HFF-Myc (cell line): Measurements from ENCODE around the gene VIT.

ENCODE experiments used
- DNase-seq: peaks from one replicate; pipeline ENCODE4 v3.0.0-alpha.2; 2011; ENCODE audit warnings: low read depth; ENCODE audit errors: extremely low read depth
- H3K4me3 ChIP-seq: replicated peaks from 2 replicates; pipeline ENCODE4 v1.5.1; 2011; ENCODE audit warnings: low read depth, mild to moderate bottlenecking, control low read depth, low read length
- CTCF ChIP-seq: IDR thresholded peaks from 2 replicates; pipeline ENCODE4 v1.5.1; 2012; ENCODE audit warnings: mild to moderate bottlenecking, low read depth, low read length, control low read depth; ENCODE audit errors: missing control alignments

VIT gene

GRCh38 chr2:36692121-36692520 is 4.4 kb upstream of the VIT start:
- DNase-seq, result no peak
- no peak overlapping the region for H3K4me3 ChIP-seq
- TF ChIP-seq CTCF, result no peak

- H3K4me3 ChIP-seq, result no peak overlapping the region
- no peak for TF ChIP-seq CTCF
- no peak for DNase-seq
These were observed 2.7 kb upstream of the VIT start for GRCh38 chr2:36693825-36694224.

GRCh38 chr2:36695746-36696415 is 626 bp upstream of the VIT start:
- DNase-seq, result peak; percentile 31
- TF ChIP-seq CTCF, result peak; percentile 62
- H3K4me3 ChIP-seq, result no peak overlapping the region

DNA sequence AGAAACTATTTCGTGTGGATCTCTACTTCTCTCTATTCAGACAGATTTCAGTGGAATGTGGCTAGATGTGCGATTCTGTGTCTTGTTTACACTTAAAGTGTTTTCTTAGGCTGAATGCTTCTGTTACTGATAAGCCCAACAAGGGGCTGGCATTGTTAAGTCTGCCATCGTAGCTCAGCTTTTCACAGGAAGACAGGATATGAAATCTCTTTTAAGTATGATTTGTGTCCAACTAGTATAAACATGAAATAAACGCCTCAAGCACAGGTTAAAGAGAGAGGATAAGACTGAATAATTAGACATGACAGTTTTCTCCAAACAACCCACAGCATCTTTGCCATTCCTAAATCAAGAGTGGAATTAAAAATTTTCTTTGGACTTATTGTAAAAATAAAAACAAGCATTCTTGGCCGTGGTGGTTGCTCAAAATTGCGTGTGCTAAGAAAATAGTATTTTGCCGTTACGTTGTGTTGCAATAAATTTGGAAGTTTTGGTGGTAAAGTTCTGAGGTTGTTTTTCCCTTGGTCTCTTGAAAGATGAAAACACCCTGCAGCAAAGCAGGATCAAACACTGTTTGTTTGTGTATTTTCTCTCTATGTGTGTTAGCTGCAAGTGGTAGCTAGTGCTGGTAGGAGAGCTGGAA is 1.0 kb downstream of the VIT start:
- no peak for TF ChIP-seq CTCF
- no peak overlapping the region for H3K4me3 ChIP-seq
- no peak for DNase-seq

- no peak for TF ChIP-seq CTCF
- no peak overlapping the region for H3K4me3 ChIP-seq
- DNase-seq, result no peak
These were observed 2.5 kb downstream of the VIT start for GRCh38 chr2:36698993-36699392.

GRCh38 chr2:36700311-36700710 is 3.8 kb downstream of the VIT start:
- no peak for DNase-seq
- H3K4me3 ChIP-seq, result no peak overlapping the region
- no peak for TF ChIP-seq CTCF

DNA sequence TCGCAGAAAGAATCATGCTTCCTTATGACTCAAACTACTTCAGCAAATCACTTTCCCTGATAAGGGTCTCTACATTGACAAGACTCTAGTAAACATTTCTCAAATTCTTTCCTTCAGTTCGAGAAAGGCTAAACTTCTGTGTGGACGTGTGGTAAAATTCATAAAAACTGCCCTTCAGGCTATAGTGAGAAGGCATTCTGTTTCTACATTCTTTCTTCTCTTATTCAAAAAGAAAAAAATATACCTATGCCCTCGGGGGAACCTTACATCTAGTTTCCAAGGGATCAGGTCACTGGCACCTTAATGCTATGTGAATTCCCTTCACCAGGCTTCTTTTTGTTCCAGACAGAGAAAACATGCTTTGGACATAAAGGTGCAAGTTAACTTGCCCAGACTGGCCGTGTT is 4.9 kb downstream of the VIT start:
- DNase-seq, result no peak
- no peak overlapping the region for H3K4me3 ChIP-seq
- no peak for TF ChIP-seq CTCF
